Neural progenitor cell (in vitro differentiated cells): ENCODE results near the gene UNC13B. TPM values are rescaled to one million over a fixed set of nuclear protein-coding genes. Genes with fewer than 3 reads are reported as not detected.

Experiments
- DNase-seq: peaks from one replicate; pipeline ENCODE4 v3.0.0-alpha.2; 2016; ENCODE audit warnings: low spot score
- H2AFZ ChIP-seq: fragments of 200-600 bp; sonication (generic); replicated peaks from 2 replicates; pipeline ENCODE4 v1.6.1; 2016; ENCODE audit warnings: antibody characterized with exemption
- H3F3A ChIP-seq: fragments of 200-600 bp; sonication (generic); 2 replicates; pipeline ENCODE4 v1.6.1; 2016; ENCODE audit warnings: antibody characterized with exemption, low read depth
- H3K27ac ChIP-seq: fragments of 200-600 bp; sonication (generic); 2 replicates; pipeline ENCODE4 v1.5.1; 2016; ENCODE audit warnings: mild to moderate bottlenecking
- H3K27me3 ChIP-seq: fragments of 200-600 bp; sonication (generic); 2 replicates; pipeline ENCODE4 v1.6.1; 2016; ENCODE audit warnings: mild to moderate bottlenecking, moderate library complexity
- H3K36me3 ChIP-seq: fragments of 200-600 bp; sonication (generic); 2 replicates; pipeline ENCODE4 v1.5.1; 2016
- H3K4me1 ChIP-seq: fragments of 200-600 bp; sonication (generic); 2 replicates; pipeline ENCODE4 v1.6.1; 2016; ENCODE audit warnings: mixed run types
- H3K4me2 ChIP-seq: fragments of 200-600 bp; sonication (generic); 2 replicates; pipeline ENCODE4 v1.6.1; 2016
- H3K4me3 ChIP-seq: fragments of 200-600 bp; sonication (generic); 2 replicates; pipeline ENCODE4 v1.5.1; 2016
- H3K79me2 ChIP-seq: fragments of 200-600 bp; sonication (generic); 2 replicates; pipeline ENCODE4 v1.6.1; 2016; ENCODE audit warnings: low read depth
- H3K9ac ChIP-seq: fragments of 200-600 bp; sonication (generic); 2 replicates; pipeline ENCODE4 v1.6.1; 2016
- H3K9me3 ChIP-seq: fragments of 200-600 bp; sonication (generic); 2 replicates; pipeline ENCODE4 v1.5.1; 2016; ENCODE audit warnings: low read depth
- H4K20me1 ChIP-seq: fragments of 200-600 bp; sonication (generic); 2 replicates; pipeline ENCODE4 v1.6.1; 2016; ENCODE audit warnings: low read depth
- H3K27ac Mint-ChIP-seq: 3 replicates; pipeline ENCODE4 v1.8.0; 2021; ENCODE audit warnings: mixed read lengths
- H3K27me3 Mint-ChIP-seq: 2 replicates; pipeline ENCODE4 v1.8.0; 2022; ENCODE audit warnings: low read depth, mild to moderate bottlenecking, inconsistent platforms, moderate library complexity, mixed read lengths; ENCODE audit not compliant: insufficient read depth
- H3K36me3 Mint-ChIP-seq: 3 replicates; pipeline ENCODE4 v1.8.0; 2021; ENCODE audit warnings: mixed read lengths
- H3K4me1 Mint-ChIP-seq: 3 replicates; pipeline ENCODE4 v1.8.0; 2021; ENCODE audit warnings: mixed read lengths
- H3K4me3 Mint-ChIP-seq: 3 replicates; pipeline ENCODE4 v1.8.0; 2021; ENCODE audit warnings: mild to moderate bottlenecking, moderate library complexity, mixed read lengths
- H3K9me3 Mint-ChIP-seq: 3 replicates; pipeline ENCODE4 v1.8.0; 2020; ENCODE audit warnings: mixed read lengths
- EZH2 ChIP-seq: fragments of 200-600 bp; sonication (generic); IDR thresholded peaks from 2 replicates; pipeline ENCODE4 v1.6.1; 2017; ENCODE audit warnings: antibody characterized with exemption, mild to moderate bottlenecking, moderate library complexity
- EZH2phosphoT487 ChIP-seq: fragments of 200-600 bp; sonication (generic); IDR thresholded peaks from 2 replicates; pipeline ENCODE4 v1.6.1; 2017; ENCODE audit warnings: antibody characterized with exemption
- total RNA-seq: library from RNA; depleted of rRNA; stranded (reverse); fragments of >200 nt; gene quantifications from 2 replicates; pipeline ENCODE4 v1.2.3, GENCODE V29; 2015; ENCODE audit warnings: low replicate concordance
- TF ChIP-seq, protein P1 (sequence below): fragments of 200-600 bp; sonication (generic); IDR thresholded peaks from 2 replicates; pipeline ENCODE4 v1.5.1; 2017; ENCODE audit warnings: antibody characterized with exemption, mild to moderate bottlenecking

The UNC13B gene
- total RNA-seq, 1 donor from 2014 or later, result 40.7 TPM

DNA sequence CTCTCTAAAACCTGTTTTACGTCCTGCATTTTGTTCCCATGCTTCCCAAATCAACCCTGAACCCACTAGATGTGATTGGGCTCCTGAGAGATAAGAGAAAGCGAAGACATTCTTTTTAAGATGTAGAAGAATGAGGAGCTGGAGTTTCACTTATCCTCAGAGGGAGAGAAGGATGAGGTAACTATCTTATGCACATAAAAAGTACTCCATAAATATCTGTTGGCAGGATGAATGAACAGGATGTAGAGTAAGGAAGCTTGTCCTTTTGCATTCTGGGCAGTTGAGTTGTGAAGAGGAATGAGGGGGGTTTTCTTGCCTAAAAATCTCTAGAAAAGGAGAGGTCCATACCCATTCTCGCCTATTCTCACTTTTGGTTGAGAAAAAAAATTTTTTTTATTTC, 163.2 kb downstream of the UNC13B start:
- Mint-ChIP-seq H3K36me3 (no peaks in the 10 kb centered on the region), H3K27ac (no peak overlapping the region), H3K4me1 (no peaks in the 10 kb centered on the region), H3K27me3 (peaks cover 2% of the 10 kb centered on the region), H3K4me3 (no peak overlapping the region), H3K9me3 (no peaks in the 10 kb centered on the region)
- no peak overlapping the region for H2AFZ ChIP-seq
- no peaks in the 10 kb centered on the region for H3K79me2 ChIP-seq
- H3K27me3 ChIP-seq, result no peaks in the 10 kb centered on the region
- DNase-seq, result no peak
- H3K36me3 ChIP-seq, result no peaks in the 10 kb centered on the region
- no peak overlapping the region for H3K4me2 ChIP-seq
- H3K4me3 ChIP-seq, result no peak overlapping the region
- no peaks in the 10 kb centered on the region for H3K4me1 ChIP-seq
- no peak overlapping the region for H3K27ac ChIP-seq
- no peak overlapping the region for H3K9ac ChIP-seq
- H3F3A ChIP-seq, result no peaks in the 10 kb centered on the region
- TF ChIP-seq EZH2phosphoT487 (no peak), EZH2 (no peak)
- no peaks in the 10 kb centered on the region for H3K9me3 ChIP-seq
- H4K20me1 ChIP-seq, result no peaks in the 10 kb centered on the region

DNA sequence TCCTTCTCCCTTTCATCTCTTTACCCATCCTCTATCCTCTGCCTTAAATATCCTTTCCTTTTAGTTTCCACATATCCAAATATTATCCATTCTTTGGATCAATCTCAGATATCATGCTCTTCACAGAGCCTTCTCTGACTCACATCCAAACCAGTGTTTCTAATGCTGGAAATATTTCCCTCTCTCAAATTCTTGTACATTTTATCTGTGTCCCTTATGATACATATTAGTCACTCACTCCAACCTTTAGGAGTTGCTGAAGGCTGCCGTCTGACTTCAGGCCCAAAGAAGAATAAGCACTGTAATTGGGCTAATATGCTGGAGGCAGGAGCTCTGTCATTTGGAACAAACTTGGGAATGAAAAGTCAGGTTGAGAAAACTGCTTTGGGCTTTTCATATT, 171.7 kb downstream of the UNC13B start:
- H3K4me1 ChIP-seq, result no peaks in the 10 kb centered on the region
- no peak overlapping the region for H3K4me2 ChIP-seq
- H3K4me3 ChIP-seq, result no peak overlapping the region
- Mint-ChIP-seq H3K27ac (no peak overlapping the region), H3K27me3 (peaks cover 3% of the 10 kb centered on the region), H3K4me1 (no peaks in the 10 kb centered on the region), H3K9me3 (no peaks in the 10 kb centered on the region), H3K4me3 (no peak overlapping the region), H3K36me3 (no peaks in the 10 kb centered on the region)
- no peaks in the 10 kb centered on the region for H3K9me3 ChIP-seq
- no peaks in the 10 kb centered on the region for H3K79me2 ChIP-seq
- no peak for DNase-seq
- no peak overlapping the region for H2AFZ ChIP-seq
- H3F3A ChIP-seq, result no peaks in the 10 kb centered on the region
- H3K9ac ChIP-seq, result no peak overlapping the region
- H3K27me3 ChIP-seq, result no peaks in the 10 kb centered on the region
- H4K20me1 ChIP-seq, result no peaks in the 10 kb centered on the region
- H3K36me3 ChIP-seq, result no peaks in the 10 kb centered on the region
- H3K27ac ChIP-seq, result no peak overlapping the region
- TF ChIP-seq, protein P1, sequence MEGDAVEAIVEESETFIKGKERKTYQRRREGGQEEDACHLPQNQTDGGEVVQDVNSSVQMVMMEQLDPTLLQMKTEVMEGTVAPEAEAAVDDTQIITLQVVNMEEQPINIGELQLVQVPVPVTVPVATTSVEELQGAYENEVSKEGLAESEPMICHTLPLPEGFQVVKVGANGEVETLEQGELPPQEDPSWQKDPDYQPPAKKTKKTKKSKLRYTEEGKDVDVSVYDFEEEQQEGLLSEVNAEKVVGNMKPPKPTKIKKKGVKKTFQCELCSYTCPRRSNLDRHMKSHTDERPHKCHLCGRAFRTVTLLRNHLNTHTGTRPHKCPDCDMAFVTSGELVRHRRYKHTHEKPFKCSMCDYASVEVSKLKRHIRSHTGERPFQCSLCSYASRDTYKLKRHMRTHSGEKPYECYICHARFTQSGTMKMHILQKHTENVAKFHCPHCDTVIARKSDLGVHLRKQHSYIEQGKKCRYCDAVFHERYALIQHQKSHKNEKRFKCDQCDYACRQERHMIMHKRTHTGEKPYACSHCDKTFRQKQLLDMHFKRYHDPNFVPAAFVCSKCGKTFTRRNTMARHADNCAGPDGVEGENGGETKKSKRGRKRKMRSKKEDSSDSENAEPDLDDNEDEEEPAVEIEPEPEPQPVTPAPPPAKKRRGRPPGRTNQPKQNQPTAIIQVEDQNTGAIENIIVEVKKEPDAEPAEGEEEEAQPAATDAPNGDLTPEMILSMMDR, result no peak
- TF ChIP-seq EZH2phosphoT487, result no peak
- no peak for TF ChIP-seq EZH2

DNA sequence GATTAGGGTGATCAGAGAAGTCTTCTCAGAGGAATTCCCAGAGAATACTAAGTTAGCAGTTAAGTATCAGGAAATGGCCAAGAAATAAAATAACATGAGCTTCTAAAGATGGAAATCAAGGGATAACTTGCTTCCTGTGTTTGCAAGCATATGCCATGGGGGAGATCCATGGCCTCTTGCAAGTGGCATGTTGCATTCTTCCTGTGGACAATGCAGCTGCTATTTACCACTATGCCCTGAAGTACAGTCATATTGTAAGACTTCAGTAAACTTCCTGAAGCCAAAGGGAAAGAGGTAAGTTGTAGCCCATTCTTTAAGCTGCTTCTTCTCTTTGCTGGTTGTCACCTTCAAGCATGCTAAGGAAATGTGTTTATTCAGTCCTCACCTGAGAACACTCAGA, 173.4 kb downstream of the UNC13B start:
- H3F3A ChIP-seq, result no peaks in the 10 kb centered on the region
- no peak for DNase-seq
- no peak overlapping the region for H3K27ac ChIP-seq
- no peak overlapping the region for H2AFZ ChIP-seq
- Mint-ChIP-seq H3K36me3 (peaks cover 3% of the 10 kb centered on the region), H3K27ac (no peak overlapping the region), H3K9me3 (no peaks in the 10 kb centered on the region), H3K27me3 (peaks cover 4% of the 10 kb centered on the region), H3K4me3 (no peak overlapping the region), H3K4me1 (no peaks in the 10 kb centered on the region)
- H3K4me2 ChIP-seq, result no peak overlapping the region
- H3K27me3 ChIP-seq, result no peaks in the 10 kb centered on the region
- H3K4me3 ChIP-seq, result no peak overlapping the region
- no peaks in the 10 kb centered on the region for H3K9me3 ChIP-seq
- H3K9ac ChIP-seq, result no peak overlapping the region
- H3K4me1 ChIP-seq, result no peaks in the 10 kb centered on the region
- no peaks in the 10 kb centered on the region for H3K79me2 ChIP-seq
- H3K36me3 ChIP-seq, result no peaks in the 10 kb centered on the region
- no peaks in the 10 kb centered on the region for H4K20me1 ChIP-seq
- TF ChIP-seq EZH2phosphoT487 (no peak), EZH2 (no peak)
- TF ChIP-seq, protein P1, result no peak

DNA sequence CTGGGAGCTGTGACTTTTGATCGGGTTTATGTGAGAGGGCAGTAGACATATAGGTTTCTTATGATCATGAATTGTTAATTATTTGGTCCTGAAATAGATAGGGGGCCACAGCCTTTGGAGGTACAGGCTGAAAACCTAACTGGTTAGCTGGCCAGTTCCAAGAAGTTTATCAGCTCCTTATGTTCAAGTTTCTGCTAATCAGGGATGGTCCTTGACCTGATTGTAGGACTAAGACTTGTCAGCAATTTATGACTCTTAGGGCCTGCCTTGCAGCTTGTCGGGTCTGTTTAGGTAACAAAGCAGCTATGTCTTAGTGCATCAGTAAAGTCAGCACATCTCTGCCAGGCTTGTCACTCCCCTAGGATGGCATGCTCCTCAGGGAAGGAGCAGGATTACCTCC, 176.3 kb downstream of the UNC13B start:
- H3K9ac ChIP-seq, result no peak overlapping the region
- peaks cover 4% of the 10 kb centered on the region for H3K27me3 Mint-ChIP-seq

More for the DNA sequence above, 176.3 kb downstream of the UNC13B start:
- Histone ChIP-seq H3K9me3 (no peaks in the 10 kb centered on the region), H3F3A (no peaks in the 10 kb centered on the region), H2AFZ (no peak overlapping the region), H3K4me3 (no peak overlapping the region), H3K27me3 (no peaks in the 10 kb centered on the region), H3K79me2 (no peaks in the 10 kb centered on the region), H4K20me1 (no peaks in the 10 kb centered on the region), H3K4me1 (peaks cover 9% of the 10 kb centered on the region), H3K36me3 (no peaks in the 10 kb centered on the region), H3K27ac (no peak overlapping the region), H3K4me2 (no peak overlapping the region)
- Mint-ChIP-seq H3K27ac (no peak overlapping the region), H3K9me3 (no peaks in the 10 kb centered on the region), H3K4me1 (peaks cover 8% of the 10 kb centered on the region), H3K4me3 (no peak overlapping the region), H3K36me3 (peaks cover 3% of the 10 kb centered on the region)
- no peak for DNase-seq
- no peak for TF ChIP-seq EZH2phosphoT487
- TF ChIP-seq, protein P1, result no peak
- no peak for TF ChIP-seq EZH2
